Prostate gland (tissue), 2 donors: ENCODE results near the gene GMPPB.

ENCODE experiments used
- POLR2A ChIP-seq: fragments of 450-650 bp; IDR thresholded peaks from one replicate; pipeline ENCODE4 v1.6.1; 2016; ENCODE audit warnings: antibody characterized with exemption, mild to moderate bottlenecking
- TF ChIP-seq, protein P1 (sequence below), 4 experiments: fragments of 200-600 bp in 2 of 4; fragments of 450-650 bp in 2 of 4; sonication (generic) in 2 of 4; IDR thresholded peaks; 1 replicate in 3 of 4; 2 replicates in 1 of 4; pipeline ENCODE4 v1.5.1; 2016 to 2019; ENCODE audit warnings: antibody characterized with exemption in 4 of 4, mild to moderate bottlenecking in 2 of 4, moderate library complexity in 2 of 4

- TF ChIP-seq, protein P1, sequence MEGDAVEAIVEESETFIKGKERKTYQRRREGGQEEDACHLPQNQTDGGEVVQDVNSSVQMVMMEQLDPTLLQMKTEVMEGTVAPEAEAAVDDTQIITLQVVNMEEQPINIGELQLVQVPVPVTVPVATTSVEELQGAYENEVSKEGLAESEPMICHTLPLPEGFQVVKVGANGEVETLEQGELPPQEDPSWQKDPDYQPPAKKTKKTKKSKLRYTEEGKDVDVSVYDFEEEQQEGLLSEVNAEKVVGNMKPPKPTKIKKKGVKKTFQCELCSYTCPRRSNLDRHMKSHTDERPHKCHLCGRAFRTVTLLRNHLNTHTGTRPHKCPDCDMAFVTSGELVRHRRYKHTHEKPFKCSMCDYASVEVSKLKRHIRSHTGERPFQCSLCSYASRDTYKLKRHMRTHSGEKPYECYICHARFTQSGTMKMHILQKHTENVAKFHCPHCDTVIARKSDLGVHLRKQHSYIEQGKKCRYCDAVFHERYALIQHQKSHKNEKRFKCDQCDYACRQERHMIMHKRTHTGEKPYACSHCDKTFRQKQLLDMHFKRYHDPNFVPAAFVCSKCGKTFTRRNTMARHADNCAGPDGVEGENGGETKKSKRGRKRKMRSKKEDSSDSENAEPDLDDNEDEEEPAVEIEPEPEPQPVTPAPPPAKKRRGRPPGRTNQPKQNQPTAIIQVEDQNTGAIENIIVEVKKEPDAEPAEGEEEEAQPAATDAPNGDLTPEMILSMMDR (IDR thresholded peaks at IDR 0.05) = no peak
- no peak for TF ChIP-seq POLR2A
Observed at GRCh38 chr3:49701388-49702077, 22.2 kb downstream of the GMPPB start.
